Measurements from ENCODE around the gene MOB1A.
"Not testable (repeated sequence)": the region's sequence is repeated elsewhere in the genome, so short reads cannot be mapped to it uniquely, and the experiment has no call there.

Gene MOB1A

DNA sequence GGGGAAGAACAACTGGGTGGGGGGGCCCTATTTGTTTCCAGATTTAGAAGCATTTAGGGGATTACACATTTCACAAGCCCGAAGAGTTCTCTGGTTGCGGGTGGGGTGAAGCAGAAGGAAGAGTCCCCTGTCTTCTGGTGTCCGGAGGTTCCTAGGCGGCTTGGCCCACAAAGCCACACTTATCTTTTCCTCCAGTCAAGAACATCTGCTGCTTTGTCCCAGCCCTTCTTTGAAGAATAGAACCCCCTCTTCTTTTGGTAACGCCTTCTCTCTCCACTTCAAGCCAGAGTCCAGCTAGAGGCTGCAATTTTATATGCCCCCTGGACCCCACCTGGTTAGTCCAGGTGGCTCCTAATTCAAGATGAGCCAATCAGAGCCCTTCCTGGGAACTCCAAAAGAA lies 46.8 kb downstream of the MOB1A start:
- TF ChIP-seq, protein P1, sequence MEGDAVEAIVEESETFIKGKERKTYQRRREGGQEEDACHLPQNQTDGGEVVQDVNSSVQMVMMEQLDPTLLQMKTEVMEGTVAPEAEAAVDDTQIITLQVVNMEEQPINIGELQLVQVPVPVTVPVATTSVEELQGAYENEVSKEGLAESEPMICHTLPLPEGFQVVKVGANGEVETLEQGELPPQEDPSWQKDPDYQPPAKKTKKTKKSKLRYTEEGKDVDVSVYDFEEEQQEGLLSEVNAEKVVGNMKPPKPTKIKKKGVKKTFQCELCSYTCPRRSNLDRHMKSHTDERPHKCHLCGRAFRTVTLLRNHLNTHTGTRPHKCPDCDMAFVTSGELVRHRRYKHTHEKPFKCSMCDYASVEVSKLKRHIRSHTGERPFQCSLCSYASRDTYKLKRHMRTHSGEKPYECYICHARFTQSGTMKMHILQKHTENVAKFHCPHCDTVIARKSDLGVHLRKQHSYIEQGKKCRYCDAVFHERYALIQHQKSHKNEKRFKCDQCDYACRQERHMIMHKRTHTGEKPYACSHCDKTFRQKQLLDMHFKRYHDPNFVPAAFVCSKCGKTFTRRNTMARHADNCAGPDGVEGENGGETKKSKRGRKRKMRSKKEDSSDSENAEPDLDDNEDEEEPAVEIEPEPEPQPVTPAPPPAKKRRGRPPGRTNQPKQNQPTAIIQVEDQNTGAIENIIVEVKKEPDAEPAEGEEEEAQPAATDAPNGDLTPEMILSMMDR (conservative IDR thresholded peaks at IDR 0.05) = no peak
- TF ChIP-seq ZFX (IDR thresholded peaks at IDR 0.05) = no peak
- no peak overlapping the region for H3K27ac ChIP-seq

DNA sequence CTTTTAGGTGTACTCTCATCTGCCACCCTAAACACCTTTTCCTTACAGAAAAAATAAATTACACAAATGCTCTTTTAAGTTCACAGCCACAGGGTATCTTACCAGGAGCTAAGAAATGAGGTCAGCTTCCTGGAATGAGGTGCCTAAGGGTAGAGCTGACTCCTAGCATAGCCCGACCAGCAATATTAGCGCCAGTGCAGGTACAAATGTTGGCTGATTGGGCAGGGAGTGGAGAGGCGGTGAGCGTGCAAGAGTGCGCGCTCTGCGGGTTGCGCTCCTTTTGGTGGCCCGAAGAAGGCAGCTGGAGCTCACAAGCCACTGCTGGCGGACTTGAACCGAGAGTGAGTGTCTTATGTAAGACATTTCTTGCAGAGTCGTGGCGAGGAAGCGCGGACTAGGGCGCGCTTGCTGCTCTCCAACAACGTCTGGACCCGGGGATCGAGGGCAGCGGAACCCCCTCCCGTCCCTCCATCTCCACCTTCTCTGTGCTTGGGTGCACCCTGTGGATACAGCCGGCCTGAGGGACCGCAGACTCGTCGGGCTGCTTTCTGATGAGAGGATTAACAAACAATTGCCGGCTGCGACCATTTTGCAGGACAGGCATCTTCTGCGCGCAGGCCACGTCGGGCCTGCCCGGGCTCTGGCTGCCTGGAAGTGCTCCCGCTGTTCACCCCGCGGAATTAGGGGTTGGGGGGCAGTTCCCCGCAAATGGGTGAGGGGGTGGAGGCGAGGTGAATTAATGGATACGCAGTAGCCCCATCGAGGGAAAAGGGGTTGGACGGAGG lies 48.3 kb downstream of the MOB1A start:
- no peak overlapping the region for H3K27ac ChIP-seq
- TF ChIP-seq, protein P1 (conservative IDR thresholded peaks at IDR 0.05) = no peak
- TF ChIP-seq ZFX (IDR thresholded peaks at IDR 0.05) = no peak

- H3K27ac ChIP-seq = no peak overlapping the region
- TF ChIP-seq, protein P1 (conservative IDR thresholded peaks at IDR 0.05) = no peak
- no peak for TF ChIP-seq ZFX (IDR thresholded peaks at IDR 0.05)
Observed at GRCh38 chr2:74128206-74128605, 50.5 kb downstream of the MOB1A start.

DNA sequence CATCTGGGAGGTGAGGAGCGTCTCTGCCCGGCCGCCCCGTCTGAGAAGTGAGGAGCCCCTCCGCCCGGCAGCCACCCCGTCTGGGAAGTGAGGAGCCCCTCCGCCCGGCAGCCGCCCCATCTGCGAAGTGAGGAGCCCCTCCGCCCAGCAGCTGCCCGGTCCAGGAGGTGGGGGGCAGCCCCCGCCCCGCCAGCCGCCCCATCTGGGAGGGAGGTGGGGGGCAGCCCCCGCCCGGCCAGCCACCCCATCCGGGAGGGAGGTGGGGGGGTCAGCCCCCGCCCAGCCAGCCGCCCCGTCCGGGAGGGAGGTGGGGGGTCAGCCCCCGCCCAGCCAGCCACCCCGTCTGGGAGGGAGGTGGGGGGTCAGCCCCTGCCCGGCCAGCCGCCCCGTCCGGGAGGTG lies 54.7 kb downstream of the MOB1A start:
- H3K27ac ChIP-seq = not testable (repeated sequence)

DNA sequence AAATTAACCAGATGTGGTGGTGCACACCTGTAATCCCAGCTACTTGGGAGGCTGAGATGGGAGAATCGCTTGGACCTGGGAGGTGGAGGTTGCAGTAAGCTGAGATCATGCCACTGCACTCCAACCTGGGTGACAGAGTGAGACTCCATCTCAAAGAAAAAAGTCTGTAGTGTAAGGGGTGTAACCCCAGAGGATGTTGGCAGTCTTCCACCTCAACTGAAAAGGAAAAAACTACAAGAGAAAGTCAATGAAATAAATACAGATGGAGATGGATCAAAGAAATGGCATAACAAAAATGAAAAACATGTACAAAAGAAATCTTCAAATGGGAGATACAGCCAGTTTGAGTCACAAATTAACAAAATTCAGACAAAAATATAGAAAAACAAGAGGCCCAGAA lies 56.8 kb downstream of the MOB1A start:
- not testable (repeated sequence) for H3K27ac ChIP-seq

DNA sequence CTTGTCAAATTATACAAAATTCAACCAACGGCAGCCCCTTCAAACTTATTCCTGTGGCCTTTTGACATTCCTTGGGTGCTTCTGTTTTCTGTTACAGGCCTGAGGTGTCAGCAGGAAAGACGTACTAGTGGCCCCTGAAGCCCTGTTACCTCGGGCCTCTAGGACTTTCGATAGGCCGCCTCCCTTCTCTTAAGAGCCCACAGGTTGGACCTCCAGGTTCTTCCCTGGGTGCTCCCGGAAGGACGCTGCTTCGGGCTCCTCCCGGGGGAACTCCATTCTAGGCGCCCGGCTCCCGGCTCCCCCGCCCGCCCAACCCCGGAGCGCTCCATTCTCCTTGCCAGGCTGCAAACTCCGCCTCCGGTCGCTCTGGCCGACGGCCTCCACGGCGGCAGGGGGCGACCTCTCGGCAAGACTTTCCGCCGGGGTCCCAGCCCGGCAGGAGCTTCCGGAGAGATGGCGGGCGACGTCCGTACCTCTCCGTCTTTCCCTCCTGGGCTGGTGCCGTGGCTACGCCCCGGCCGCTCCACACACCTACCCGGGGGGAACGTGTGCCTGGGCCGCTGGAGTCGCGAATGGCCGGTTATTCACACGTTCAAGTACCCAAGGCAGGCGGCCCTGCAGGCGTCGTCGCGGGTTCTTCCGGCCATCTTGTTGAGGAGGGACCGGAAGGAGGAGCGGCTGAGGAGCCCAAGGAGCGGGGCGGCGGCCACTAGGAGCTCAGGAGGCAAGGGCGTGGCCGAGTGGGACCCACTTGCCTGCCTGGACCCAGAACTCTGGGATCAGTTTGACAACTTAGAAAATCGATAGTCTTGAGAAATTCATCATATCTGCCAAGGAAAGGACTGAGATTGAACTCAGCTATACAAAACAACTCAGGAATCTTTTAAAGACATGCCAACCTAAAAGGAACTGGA lies 58.5 kb downstream of the MOB1A start:
- TF ChIP-seq, protein P1 (conservative IDR thresholded peaks at IDR 0.05) = peak; percentile 65
- TF ChIP-seq ZFX (IDR thresholded peaks at IDR 0.05) = no peak
- peak overlapping the region; percentile 78 for H3K27ac ChIP-seq

GRCh38 chr2:74119339-74119738 lies 59.3 kb downstream of the MOB1A start:
- H3K27ac ChIP-seq = no peak overlapping the region
- TF ChIP-seq ZFX (IDR thresholded peaks at IDR 0.05) = no peak
- TF ChIP-seq, protein P1 (conservative IDR thresholded peaks at IDR 0.05) = no peak

DNA sequence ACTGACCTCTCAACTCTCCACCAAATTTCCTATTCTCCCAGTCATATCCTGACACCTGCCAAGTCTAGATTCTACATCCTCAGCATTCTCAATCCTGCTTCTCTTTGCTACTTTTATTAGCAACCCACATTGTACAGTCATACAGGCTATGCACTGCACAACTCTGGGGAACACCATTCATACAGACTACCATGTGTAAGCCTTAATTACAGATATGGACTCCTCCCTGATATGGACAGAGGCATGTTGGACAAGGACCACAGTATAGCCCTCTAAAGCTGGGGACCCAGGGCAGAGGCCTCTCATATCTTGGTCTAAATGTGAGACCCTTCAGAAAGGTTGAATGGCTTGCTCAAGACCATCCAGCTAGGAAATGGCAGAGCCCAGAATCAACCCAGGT lies 67.3 kb downstream of the MOB1A start:
- TF ChIP-seq ZFX (IDR thresholded peaks at IDR 0.05) = no peak
- TF ChIP-seq, protein P1 (conservative IDR thresholded peaks at IDR 0.05) = no peak
- no peak overlapping the region for H3K27ac ChIP-seq
